Measurements from ENCODE around the gene TRIM33. TPM values are rescaled to one million over a fixed set of nuclear protein-coding genes. Genes with fewer than 3 reads are reported as not detected.

Gene TRIM33
- total RNA-seq, 1 experiment from 2014 or later, result 44.5 TPM

DNA sequence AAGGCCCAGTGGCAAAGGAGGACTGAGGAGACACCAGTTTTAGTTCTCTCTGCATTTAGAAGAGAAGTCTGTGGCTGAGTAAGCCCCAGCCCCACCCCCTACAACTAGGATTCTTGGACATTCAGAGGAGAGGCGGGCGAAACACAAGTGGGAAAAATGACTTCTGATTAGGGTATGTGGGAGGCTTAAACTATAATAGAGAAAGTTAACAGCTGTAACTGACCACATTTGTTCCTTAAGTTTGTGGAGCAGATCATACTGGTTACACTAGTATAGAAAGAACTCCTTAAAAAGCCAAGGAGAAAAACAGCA lies 11.2 kb upstream of the TRIM33 start:
- Mint-ChIP-seq H3K4me3 (no peak overlapping the region), H3K4me1 (no peaks in the 10 kb centered on the region), H3K9me3 (no peaks in the 10 kb centered on the region), H3K27me3 (ENCODE audit: low read depth) (peaks cover 5% of the 10 kb centered on the region; the same call in 1 of the 2 replicates), H3K36me3 (no peaks in the 10 kb centered on the region), H3K27ac (no peak overlapping the region)
- TF ChIP-seq, protein P1, sequence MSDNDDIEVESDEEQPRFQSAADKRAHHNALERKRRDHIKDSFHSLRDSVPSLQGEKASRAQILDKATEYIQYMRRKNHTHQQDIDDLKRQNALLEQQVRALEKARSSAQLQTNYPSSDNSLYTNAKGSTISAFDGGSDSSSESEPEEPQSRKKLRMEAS (CRISPR knock-in tag; IDR thresholded peaks at IDR 0.05), result no peak
- TF ChIP-seq, protein P2, sequence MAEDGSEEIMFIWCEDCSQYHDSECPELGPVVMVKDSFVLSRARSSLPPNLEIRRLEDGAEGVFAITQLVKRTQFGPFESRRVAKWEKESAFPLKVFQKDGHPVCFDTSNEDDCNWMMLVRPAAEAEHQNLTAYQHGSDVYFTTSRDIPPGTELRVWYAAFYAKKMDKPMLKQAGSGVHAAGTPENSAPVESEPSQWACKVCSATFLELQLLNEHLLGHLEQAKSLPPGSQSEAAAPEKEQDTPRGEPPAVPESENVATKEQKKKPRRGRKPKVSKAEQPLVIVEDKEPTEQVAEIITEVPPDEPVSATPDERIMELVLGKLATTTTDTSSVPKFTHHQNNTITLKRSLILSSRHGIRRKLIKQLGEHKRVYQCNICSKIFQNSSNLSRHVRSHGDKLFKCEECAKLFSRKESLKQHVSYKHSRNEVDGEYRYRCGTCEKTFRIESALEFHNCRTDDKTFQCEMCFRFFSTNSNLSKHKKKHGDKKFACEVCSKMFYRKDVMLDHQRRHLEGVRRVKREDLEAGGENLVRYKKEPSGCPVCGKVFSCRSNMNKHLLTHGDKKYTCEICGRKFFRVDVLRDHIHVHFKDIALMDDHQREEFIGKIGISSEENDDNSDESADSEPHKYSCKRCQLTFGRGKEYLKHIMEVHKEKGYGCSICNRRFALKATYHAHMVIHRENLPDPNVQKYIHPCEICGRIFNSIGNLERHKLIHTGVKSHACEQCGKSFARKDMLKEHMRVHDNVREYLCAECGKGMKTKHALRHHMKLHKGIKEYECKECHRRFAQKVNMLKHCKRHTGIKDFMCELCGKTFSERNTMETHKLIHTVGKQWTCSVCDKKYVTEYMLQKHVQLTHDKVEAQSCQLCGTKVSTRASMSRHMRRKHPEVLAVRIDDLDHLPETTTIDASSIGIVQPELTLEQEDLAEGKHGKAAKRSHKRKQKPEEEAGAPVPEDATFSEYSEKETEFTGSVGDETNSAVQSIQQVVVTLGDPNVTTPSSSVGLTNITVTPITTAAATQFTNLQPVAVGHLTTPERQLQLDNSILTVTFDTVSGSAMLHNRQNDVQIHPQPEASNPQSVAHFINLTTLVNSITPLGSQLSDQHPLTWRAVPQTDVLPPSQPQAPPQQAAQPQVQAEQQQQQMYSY (CRISPR knock-in tag; IDR thresholded peaks at IDR 0.05), result no peak
- TF ChIP-seq, protein P3, sequence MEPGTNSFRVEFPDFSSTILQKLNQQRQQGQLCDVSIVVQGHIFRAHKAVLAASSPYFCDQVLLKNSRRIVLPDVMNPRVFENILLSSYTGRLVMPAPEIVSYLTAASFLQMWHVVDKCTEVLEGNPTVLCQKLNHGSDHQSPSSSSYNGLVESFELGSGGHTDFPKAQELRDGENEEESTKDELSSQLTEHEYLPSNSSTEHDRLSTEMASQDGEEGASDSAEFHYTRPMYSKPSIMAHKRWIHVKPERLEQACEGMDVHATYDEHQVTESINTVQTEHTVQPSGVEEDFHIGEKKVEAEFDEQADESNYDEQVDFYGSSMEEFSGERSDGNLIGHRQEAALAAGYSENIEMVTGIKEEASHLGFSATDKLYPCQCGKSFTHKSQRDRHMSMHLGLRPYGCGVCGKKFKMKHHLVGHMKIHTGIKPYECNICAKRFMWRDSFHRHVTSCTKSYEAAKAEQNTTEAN (CRISPR knock-in tag; IDR thresholded peaks at IDR 0.05), result no peak
- TF ChIP-seq GRHL2 (CRISPR knock-in tag; IDR thresholded peaks at IDR 0.05; ENCODE audit: insufficient replicate concordance, severe bottlenecking) (no peak), FOXK1 (CRISPR knock-in tag; IDR thresholded peaks at IDR 0.05) (no peak)
- DNase-seq (ENCODE audit: low spot score) (no peak), ATAC-seq (no peak)
- POLR2A ChIA-PET, result no interaction called here
- CTCF ChIA-PET, result no interaction called here

DNA sequence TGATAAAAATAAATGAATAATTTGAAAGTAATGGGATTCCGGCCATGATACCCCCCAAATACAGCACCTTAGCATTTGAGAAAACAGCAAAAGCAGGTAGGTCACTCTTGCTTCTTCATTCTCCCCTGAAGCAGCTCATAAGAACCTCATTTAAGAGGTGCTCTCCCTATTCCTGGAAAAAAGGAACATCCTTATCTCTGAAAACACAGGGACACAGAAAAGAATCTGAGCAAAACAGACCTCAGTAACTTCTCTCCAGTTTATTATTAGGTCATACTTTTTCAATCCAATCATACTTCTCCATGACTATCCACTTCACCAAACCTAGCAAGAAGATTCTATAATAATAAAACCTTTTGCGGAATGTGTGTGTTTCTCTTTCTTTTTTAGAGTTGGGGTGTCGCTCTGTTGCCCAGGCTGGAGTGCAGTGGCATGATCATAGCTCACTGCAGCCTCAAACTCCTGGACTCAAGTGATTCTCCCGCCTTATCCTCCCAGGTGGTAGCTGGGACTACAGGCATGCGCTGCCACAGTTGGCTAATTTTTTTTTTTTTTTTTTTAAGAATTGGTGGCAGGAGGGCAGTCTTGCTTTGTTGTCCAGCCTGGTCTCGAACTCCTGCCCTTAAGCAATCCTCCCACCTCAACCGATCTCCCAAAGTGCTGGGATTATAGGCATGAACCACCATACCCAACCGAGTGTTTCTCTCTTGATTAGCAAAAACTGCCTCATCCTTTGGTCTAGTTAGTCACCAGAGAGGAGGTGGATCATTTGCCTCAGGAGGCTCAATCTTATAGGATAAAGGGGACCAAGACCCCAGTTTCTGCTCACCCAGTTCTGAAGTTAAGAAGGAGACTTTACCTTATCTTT lies 10.6 kb upstream of the TRIM33 start:
- ATAC-seq, result no peak
- CTCF ChIA-PET, result no interaction called here
- no peak for TF ChIP-seq FOXK1 (CRISPR knock-in tag; IDR thresholded peaks at IDR 0.05)
- TF ChIP-seq ZNF121 (CRISPR knock-in tag; IDR thresholded peaks at IDR 0.05), result no peak
- TF ChIP-seq ZNF219 (CRISPR knock-in tag; IDR thresholded peaks at IDR 0.05; ENCODE audit: borderline replicate concordance), result no peak
- TF ChIP-seq, protein P4, sequence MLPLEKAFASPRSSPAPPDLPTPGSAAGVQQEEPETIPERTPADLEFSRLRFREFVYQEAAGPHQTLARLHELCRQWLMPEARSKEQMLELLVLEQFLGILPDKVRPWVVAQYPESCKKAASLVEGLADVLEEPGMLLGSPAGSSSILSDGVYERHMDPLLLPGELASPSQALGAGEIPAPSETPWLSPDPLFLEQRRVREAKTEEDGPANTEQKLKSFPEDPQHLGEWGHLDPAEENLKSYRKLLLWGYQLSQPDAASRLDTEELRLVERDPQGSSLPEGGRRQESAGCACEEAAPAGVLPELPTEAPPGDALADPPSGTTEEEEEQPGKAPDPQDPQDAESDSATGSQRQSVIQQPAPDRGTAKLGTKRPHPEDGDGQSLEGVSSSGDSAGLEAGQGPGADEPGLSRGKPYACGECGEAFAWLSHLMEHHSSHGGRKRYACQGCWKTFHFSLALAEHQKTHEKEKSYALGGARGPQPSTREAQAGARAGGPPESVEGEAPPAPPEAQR (CRISPR knock-in tag; IDR thresholded peaks at IDR 0.05), result no peak
- TF ChIP-seq, protein P5, sequence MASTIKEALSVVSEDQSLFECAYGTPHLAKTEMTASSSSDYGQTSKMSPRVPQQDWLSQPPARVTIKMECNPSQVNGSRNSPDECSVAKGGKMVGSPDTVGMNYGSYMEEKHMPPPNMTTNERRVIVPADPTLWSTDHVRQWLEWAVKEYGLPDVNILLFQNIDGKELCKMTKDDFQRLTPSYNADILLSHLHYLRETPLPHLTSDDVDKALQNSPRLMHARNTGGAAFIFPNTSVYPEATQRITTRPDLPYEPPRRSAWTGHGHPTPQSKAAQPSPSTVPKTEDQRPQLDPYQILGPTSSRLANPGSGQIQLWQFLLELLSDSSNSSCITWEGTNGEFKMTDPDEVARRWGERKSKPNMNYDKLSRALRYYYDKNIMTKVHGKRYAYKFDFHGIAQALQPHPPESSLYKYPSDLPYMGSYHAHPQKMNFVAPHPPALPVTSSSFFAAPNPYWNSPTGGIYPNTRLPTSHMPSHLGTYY (CRISPR knock-in tag; IDR thresholded peaks at IDR 0.05), result no peak
- no peaks in the 10 kb centered on the region for H3K36me3 Mint-ChIP-seq
- peaks cover 4% of the 10 kb centered on the region; the same call in 1 of the 2 replicates for H3K9me3 Mint-ChIP-seq
- H3K27ac Mint-ChIP-seq, result no peak overlapping the region
- H3K4me3 Mint-ChIP-seq, result no peak overlapping the region
- no peak for DNase-seq (ENCODE audit: low spot score)
- no peaks in the 10 kb centered on the region for H3K4me1 Mint-ChIP-seq
- POLR2A ChIA-PET, result no interaction called here
- H3K27me3 Mint-ChIP-seq (ENCODE audit: low read depth), result peaks cover 5% of the 10 kb centered on the region; the same call in 1 of the 2 replicates

DNA sequence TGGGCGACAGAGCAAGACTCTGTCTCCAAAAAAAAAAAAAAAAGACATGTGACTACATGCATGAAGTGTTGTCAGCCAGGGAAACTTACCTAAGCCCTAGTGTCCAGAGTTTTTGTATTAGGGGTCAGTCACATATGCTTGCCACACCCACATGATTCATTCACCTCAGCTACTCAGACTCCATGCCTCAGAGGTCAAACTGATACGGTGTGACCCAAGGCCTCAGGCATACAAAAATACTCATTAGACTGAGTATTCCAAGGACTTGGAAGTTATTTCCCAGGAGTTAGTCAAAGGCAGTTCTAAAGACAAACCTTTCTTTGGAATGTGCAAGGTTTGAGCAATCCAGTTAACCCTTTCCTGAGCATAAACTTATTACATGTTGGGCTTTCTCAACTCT lies 6.3 kb upstream of the TRIM33 start:
- no peak overlapping the region for H3K27ac Mint-ChIP-seq
- CTCF ChIA-PET, result no interaction called here
- H3K4me3 Mint-ChIP-seq, result no peak overlapping the region
- POLR2A ChIA-PET, result no interaction called here
- TF ChIP-seq, protein P6, sequence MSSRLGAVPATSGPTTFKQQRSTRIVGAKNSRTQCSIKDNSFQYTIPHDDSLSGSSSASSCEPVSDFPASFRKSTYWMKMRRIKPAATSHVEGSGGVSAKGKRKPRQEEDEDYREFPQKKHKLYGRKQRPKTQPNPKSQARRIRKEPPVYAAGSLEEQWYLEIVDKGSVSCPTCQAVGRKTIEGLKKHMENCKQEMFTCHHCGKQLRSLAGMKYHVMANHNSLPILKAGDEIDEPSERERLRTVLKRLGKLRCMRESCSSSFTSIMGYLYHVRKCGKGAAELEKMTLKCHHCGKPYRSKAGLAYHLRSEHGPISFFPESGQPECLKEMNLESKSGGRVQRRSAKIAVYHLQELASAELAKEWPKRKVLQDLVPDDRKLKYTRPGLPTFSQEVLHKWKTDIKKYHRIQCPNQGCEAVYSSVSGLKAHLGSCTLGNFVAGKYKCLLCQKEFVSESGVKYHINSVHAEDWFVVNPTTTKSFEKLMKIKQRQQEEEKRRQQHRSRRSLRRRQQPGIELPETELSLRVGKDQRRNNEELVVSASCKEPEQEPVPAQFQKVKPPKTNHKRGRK (CRISPR knock-in tag; IDR thresholded peaks at IDR 0.05; ENCODE audit: borderline replicate concordance), result no peak
- TF ChIP-seq, protein P7, sequence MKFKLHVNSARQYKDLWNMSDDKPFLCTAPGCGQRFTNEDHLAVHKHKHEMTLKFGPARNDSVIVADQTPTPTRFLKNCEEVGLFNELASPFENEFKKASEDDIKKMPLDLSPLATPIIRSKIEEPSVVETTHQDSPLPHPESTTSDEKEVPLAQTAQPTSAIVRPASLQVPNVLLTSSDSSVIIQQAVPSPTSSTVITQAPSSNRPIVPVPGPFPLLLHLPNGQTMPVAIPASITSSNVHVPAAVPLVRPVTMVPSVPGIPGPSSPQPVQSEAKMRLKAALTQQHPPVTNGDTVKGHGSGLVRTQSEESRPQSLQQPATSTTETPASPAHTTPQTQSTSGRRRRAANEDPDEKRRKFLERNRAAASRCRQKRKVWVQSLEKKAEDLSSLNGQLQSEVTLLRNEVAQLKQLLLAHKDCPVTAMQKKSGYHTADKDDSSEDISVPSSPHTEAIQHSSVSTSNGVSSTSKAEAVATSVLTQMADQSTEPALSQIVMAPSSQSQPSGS (CRISPR knock-in tag; IDR thresholded peaks at IDR 0.05; ENCODE audit: borderline replicate concordance, low read depth), result no peak
- no peak for TF ChIP-seq SOX15 (CRISPR knock-in tag; IDR thresholded peaks at IDR 0.05)
- DNase-seq (ENCODE audit: low spot score) (no peak), ATAC-seq (no peak)
- peaks cover 5% of the 10 kb centered on the region for H3K4me1 Mint-ChIP-seq
- peaks cover 16% of the 10 kb centered on the region; the same call in 1 of the 2 replicates for H3K27me3 Mint-ChIP-seq (ENCODE audit: low read depth)
- no peaks in the 10 kb centered on the region for H3K36me3 Mint-ChIP-seq
- H3K9me3 Mint-ChIP-seq, result peaks cover 5% of the 10 kb centered on the region; the same call in 1 of the 2 replicates
